H1 (cell line): Measurements from ENCODE around the gene MVP. TPM values are rescaled to one million over a fixed set of nuclear protein-coding genes. Genes with fewer than 3 reads are reported as not detected.

Experiments used
- RNF2 ChIP-seq: fragments of 200-900, 300-1000 bp; sonication (generic); IDR thresholded peaks from 2 replicates; pipeline ENCODE4 v1.7.1; 2016; ENCODE audit warnings: borderline replicate concordance, low read depth, mild to moderate bottlenecking, antibody characterized with exemption, low read length; ENCODE audit not compliant: poor library complexity, severe bottlenecking; ENCODE audit errors: missing control alignments
- SP2 ChIP-seq: IDR thresholded peaks from 2 replicates; pipeline ENCODE4 v1.6.1; 2012; ENCODE audit warnings: mild to moderate bottlenecking, low read length, inconsistent platforms
- USF2 ChIP-seq: IDR thresholded peaks from 2 replicates; pipeline ENCODE4 v1.6.1; 2011; ENCODE audit warnings: low read length, improper control_type of control experiment
- polyA plus RNA-seq, 7 experiments: library from polyadenylated mRNA; depleted of rRNA in 3 of 7; stranded (reverse) in 5 of 7; unstranded in 2 of 7; fragments of >200 nt in 5 of 7; fragments of 200-250 nt in 2 of 7; gene quantifications; 1 replicate in 5 of 7; 2 replicates in 1 of 7; 4 replicates in 1 of 7; pipeline versions ENCODE4 v1.2.1 to v1.2.3, GENCODE V29; 2011 to 2013; ENCODE audit warnings: missing spikeins in 2 of 7, mixed read lengths in 2 of 7
- total RNA-seq: library from RNA; stranded (reverse); fragmentation: NEBNext Ultra II Directional; extraction: Animal tissue kit (Norgen Biotek cat#: 25700); gene quantifications from 2 replicates; pipeline ENCODE4 v1.2.1, GENCODE V29; 2021

Gene MVP
- total and polyA plus RNA-seq, 2 of the 8 experiments (the other 6 are each of a cell fraction or from before 2014, with no cell fraction given) = 1.9 TPM

- TF ChIP-seq RNF2 (no peak), SP2 (no peak), USF2 (no peak)
Measured at GRCh38 chr16:29841631-29842030, 21.4 kb downstream of the MVP start (continued).
